Measurements from ENCODE around the gene CREG2. TPM values are rescaled to one million over a fixed set of nuclear protein-coding genes. Genes with fewer than 3 reads are reported as not detected.
"Not testable (repeated sequence)": the region's sequence is repeated elsewhere in the genome, so short reads cannot be mapped to it uniquely, and the experiment has no call there.

The CREG2 gene
- total RNA-seq, 4 donors from 2014 or later = not detected

DNA sequence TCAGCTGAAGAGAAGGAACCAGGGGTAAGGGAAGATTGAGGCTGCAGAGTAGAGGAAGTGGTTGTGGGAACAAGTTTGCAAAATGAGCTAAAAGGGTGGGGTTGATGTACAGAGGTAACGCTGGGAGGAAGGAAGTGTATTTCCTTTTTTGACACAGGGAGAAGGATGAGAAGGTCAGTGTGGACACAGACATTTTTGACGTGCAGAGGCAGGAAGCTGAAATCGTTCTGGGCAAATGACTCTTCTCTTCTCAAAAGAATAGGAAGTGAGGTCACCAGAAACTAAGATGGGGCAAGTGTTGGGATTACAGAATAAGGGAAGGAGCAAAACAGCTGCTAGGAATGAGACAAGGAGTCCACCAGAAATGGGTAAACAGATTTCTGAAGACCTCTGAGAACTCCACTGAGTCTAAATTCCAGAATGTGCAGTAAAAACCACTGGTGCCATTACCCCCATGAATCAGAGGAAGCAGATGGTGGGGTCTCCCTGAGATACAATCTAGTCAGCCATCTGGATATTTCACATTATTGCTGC lies 58.8 kb downstream of the CREG2 start:
- Histone ChIP-seq H3K9me3 (peaks cover 0 to 5% (median 0%) of the 10 kb centered on the region in 4 donors), H3K36me3 (no peaks in the 10 kb centered on the region), H3K4me1 (peaks cover 8 to 14% (median 11%) of the 10 kb centered on the region in 4 donors), H3K27me3 (no peaks in the 10 kb centered on the region), H3K4me3 (no peak overlapping the region), H3K27ac (replicated peaks in 1 of 4) (no peak overlapping the region)
- intact Hi-C loops (cut with DNase I) = no loop called here
- no peak for DNase-seq (ENCODE audit: extremely low spot score)
- 39% methylated on average over 3 of the region's 3 CpGs for WGBS
- TF ChIP-seq CTCF (IDR thresholded peaks at IDR 0.05) (no peak), POLR2A (IDR thresholded peaks at IDR 0.05; ENCODE audit: low read depth) (no peak), EP300 (IDR thresholded peaks at IDR 0.05) (no peak), POLR2AphosphoS5 (IDR thresholded peaks at IDR 0.05) (peak; percentile 27 to 28)

- TF ChIP-seq POLR2AphosphoS5 (IDR thresholded peaks at IDR 0.05) = no peak
- TF ChIP-seq CTCF (IDR thresholded peaks at IDR 0.05) = no peak
- no peak for TF ChIP-seq EP300 (IDR thresholded peaks at IDR 0.05)
- no peak for TF ChIP-seq POLR2A (IDR thresholded peaks at IDR 0.05; ENCODE audit: low read depth)
- WGBS = 61% methylated on average over 5 of the region's 5 CpGs
- intact Hi-C loops (cut with DNase I) = no loop called here
- no peaks in the 10 kb centered on the region for H3K36me3 ChIP-seq
- H3K4me1 ChIP-seq = peaks cover 8 to 14% (median 11%) of the 10 kb centered on the region in 4 donors
- peaks cover 0 to 5% (median 0%) of the 10 kb centered on the region in 4 donors for H3K9me3 ChIP-seq
- H3K27me3 ChIP-seq = no peaks in the 10 kb centered on the region
- no peak overlapping the region for H3K4me3 ChIP-seq
- H3K27ac ChIP-seq (replicated peaks in 1 of 4) = peak overlapping the region in 1 of 4 donors; percentile 48
- no peak for DNase-seq (ENCODE audit: extremely low spot score)
These were observed 59.4 kb downstream of the CREG2 start for GRCh38 chr2:101327863-101328394.

GRCh38 chr2:101325425-101325824 lies 61.9 kb downstream of the CREG2 start:
- Histone ChIP-seq H3K27ac (replicated peaks in 1 of 4) (no peak overlapping the region), H3K36me3 (no peaks in the 10 kb centered on the region), H3K9me3 (peaks cover 0 to 5% (median 0%) of the 10 kb centered on the region in 4 donors), H3K4me3 (no peak overlapping the region), H3K4me1 (peaks cover 5 to 8% (median 6%) of the 10 kb centered on the region in 4 donors), H3K27me3 (no peaks in the 10 kb centered on the region)
- TF ChIP-seq POLR2A (IDR thresholded peaks at IDR 0.05; ENCODE audit: low read depth) (no peak), CTCF (IDR thresholded peaks at IDR 0.05) (no peak), EP300 (IDR thresholded peaks at IDR 0.05) (no peak), POLR2AphosphoS5 (IDR thresholded peaks at IDR 0.05) (no peak)
- WGBS = 88% methylated on average over 1 of the region's 1 CpG
- no peak for DNase-seq (ENCODE audit: extremely low spot score)
- intact Hi-C loops (cut with DNase I) = no loop called here

- WGBS = 93% methylated on average over 6 of the region's 6 CpGs
- H3K4me1 ChIP-seq; DNase-seq (ENCODE audit: extremely low spot score); H3K27ac ChIP-seq (replicated peaks in 1 of 4); H3K9me3 ChIP-seq; H3K27me3 ChIP-seq; H3K4me3 ChIP-seq; H3K36me3 ChIP-seq; intact Hi-C loops (cut with DNase I): not testable (repeated sequence)
These were observed 70.7 kb downstream of the CREG2 start for GRCh38 chr2:101316568-101316967.

DNA sequence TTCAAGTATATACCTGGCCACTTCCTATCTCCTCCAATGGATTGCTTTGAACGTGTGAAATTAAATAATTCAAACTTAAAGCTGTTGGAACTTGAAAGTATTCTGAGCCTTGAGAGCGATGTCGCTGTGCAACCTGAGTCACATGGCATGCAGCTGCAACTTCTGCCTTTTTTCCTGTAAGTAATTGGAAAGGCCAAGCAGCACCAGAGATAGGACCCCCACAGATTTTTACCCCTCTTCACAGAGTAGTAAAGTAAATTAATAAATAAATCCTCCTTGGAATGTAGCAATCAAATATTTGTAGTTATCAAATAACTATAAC lies 75.6 kb downstream of the CREG2 start:
- peak; percentile 57 for DNase-seq (ENCODE audit: extremely low spot score)
- Histone ChIP-seq H3K27me3 (no peaks in the 10 kb centered on the region), H3K4me3 (no peak overlapping the region), H3K27ac (replicated peaks in 1 of 4) (no peak overlapping the region), H3K4me1 (peaks cover 0 to 14% (median 11%) of the 10 kb centered on the region in 4 donors), H3K9me3 (no peaks in the 10 kb centered on the region), H3K36me3 (no peaks in the 10 kb centered on the region)
- intact Hi-C loops (cut with DNase I) = no loop called here
- TF ChIP-seq EP300 (IDR thresholded peaks at IDR 0.05) (no peak), POLR2A (IDR thresholded peaks at IDR 0.05; ENCODE audit: low read depth) (no peak), CTCF (IDR thresholded peaks at IDR 0.05) (no peak), POLR2AphosphoS5 (IDR thresholded peaks at IDR 0.05) (no peak)
- WGBS = 66% methylated on average over 3 of the region's 3 CpGs

All from esophagus muscularis mucosa (tissue), 4 donors.